HG03575 (cell line): ENCODE results near the gene ANKFY1.

Experiments
- ATAC-seq: cut with Tn5 transposase; IDR thresholded peaks from one replicate; pipeline ENCODE4 v1.9.1; 2021; ENCODE audit not compliant: unreplicated experiment, insufficient number of reproducible peaks, low FRiP score; ENCODE audit errors: extremely low read depth

The ANKFY1 gene

DNA sequence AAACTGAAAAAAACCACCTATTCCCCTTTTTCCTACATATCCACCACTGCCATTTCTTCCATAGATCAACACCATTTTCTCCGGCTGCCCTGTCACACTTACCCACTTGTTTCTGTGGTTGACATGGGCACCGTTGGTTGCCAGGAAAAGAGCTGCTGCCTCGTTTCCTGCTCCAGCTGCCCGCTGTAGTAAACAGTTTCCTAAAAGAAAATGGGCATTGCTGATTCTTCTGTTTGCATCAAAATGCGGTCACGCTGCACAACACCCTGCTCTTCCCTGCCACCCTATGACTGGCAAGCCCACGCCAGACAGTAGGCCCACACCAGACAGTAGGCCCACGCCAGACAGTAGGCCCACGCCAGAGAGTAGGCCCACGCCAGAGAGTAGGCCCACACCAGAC lies 74.5 kb downstream of the ANKFY1 start:
- no peak for ATAC-seq

DNA sequence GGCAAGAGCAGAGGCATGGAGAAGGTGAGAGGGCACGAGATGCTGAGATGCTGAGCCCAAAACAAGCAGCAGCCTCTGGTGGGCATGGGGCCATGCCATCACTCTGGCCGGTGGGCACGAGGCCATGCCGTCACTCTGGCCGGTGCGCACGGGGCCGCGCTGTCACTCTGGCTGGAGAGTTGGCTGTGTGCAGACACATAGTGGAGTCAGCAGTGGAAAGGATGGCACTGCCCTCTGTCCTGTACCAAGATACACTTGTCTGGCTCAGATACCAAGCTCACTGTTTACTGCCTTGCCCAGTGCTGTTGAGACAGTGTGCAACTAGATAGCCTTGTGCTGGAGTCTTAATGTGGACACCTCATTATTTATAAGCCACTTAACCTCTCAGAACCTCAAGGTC lies 75.7 kb downstream of the ANKFY1 start:
- ATAC-seq, result no peak

DNA sequence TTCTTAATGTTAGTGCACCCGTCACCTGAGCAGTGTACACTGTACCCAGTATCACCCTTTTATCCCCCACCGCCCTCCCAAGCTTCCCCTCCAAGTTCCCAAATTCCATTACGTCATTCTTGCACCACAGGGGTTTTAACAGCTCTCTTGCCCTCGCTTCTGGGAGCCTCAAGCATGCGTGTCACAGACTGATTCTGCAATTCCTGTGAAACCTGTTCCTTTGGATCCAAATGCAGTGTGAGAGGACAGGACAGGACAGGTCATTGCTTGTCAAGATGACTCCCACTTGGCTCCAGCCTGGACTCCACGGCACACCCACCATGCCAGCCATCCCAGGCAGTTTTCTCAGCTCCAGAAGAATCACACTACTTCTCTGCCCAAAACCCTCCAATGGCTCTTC lies 76.7 kb downstream of the ANKFY1 start:
- ATAC-seq, result no peak

DNA sequence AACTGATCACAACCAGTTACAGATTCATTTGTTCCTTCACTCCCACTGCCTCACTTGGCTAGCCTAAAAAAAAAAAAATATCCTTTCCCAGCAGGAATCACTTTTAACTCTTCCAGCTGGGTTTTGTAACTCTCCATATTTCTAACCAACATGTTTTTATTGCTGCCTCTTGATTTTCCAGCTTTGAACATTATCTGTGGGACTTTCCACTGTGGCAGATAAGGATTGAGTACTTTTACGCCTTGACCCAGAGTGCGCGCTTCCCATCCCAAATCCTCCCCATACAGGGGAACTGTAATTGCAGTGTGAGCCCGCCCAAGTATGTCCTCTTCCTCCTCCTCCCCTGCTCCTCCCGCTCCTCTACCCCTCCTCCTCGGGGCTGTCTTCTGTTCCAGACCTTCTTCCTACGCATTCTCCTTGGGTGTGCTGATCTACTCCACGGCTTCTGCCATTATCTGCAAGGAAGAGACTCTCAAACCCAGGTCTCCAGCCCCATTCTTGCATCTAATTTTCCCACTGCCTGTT lies 77.4 kb downstream of the ANKFY1 start:
- ATAC-seq, result no peak

DNA sequence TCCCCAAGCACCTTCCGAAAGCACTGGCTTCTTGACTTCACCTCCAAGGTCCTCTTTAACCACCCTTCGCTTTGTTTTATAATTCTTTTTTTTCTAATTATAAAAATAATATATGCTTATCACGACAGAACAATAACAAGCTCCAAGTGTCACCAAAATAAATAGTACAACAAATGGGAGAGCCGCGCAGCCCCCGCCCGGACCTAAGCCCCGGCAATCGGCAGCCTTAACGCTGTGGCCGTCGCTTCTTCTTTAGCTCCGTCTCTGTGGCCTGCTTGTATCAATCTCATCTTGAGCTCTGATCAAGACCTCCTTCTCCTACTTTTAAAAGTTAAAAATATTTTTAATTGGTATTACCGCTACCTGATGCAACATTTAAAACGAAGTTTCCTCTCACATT lies 78.1 kb downstream of the ANKFY1 start:
- no peak for ATAC-seq

DNA sequence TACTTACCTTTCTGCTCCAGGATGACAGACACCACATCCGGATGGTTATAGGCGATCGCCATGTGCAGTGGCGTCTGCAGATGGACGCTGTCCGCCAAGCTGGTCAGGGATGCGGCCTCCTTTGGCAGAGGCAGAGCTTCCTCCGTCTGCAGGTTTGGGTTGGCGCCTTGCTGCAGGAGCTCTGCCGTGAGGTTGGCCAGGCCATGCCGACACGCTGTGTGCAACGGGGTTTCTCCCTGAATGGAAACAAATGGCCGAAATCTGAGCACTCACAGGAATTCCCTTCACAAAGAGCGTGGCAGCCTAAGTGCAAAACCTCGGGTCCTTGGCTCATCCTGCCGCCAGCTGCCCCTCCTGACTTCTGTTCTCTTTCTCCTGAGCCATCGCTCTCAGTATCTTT lies 79.0 kb downstream of the ANKFY1 start:
- ATAC-seq, result no peak

DNA sequence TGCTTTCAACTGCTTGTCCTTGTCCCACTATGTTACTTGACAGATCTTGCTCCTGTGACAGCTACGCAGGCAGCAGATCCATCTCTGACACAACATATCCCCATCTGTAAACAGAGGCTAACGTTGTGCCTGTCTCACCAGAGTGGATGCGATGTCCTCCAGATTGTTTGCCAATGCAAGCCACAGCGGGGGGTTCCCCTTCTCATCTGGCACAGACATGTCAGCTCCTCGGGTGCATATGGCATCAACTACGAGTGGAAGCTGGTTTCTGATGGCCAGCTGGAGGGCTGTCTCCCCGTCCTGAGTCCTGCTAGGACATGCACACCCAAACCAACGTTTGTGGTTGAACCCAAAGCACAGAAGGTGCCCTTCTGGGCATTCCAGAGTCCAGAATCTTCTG lies 81.7 kb downstream of the ANKFY1 start:
- no peak for ATAC-seq

DNA sequence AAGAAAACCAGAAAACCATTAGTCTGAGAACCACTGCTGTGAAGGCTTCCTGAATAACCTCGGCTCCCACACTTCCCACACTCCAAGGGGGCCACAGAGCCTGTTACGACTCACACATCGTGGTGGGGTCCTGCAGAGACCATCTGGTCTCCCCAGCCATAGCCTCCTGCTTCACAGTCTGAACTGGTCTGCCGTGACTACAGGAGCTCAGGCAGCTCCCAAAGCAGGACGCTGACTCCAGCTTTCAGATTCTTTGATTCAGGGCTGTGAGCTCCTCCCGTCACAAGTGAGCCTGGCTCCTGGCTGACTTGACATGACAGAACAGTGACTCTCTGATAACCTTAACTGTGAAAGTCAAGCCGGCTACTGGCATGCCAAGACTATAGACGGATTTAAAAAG lies 83.0 kb downstream of the ANKFY1 start:
- no peak for ATAC-seq

DNA sequence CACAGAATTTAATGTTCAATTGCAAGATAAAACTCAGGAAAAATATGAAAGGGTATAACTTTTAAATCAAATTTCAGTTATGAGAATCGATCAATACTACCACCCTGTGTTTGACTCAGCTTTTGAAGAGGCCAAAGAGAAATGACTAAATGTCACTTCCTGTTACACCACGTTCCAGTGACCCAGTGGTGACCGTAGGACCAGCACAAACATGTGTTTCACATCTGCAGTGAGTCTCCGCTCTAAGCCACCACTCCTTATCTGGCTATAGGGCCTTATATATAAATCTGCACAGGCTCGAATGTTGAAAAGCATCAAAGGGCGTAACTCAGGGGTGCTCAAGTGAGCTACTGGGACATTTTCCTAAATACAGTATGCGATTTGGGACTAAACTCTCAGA lies 84.7 kb downstream of the ANKFY1 start:
- ATAC-seq, result no peak

DNA sequence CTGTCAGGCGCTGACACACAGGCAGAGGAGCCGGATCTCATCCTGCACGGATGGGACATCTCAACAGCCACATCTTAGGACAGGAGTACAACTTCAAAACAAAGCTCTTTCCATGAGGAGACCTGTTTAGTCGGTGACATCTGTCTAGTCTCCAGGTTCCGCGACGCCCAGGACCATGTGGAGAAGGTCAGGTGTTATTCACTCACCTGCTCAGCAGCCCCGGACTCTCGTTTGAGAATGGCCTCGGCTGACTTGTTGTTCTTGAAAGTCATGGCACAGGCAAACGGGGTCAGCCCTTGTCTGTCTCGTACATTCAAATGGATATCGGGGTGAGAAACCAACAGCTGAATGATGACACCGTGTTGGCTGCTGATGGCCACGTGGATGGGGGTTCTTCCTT lies 85.1 kb downstream of the ANKFY1 start:
- no peak for ATAC-seq

DNA sequence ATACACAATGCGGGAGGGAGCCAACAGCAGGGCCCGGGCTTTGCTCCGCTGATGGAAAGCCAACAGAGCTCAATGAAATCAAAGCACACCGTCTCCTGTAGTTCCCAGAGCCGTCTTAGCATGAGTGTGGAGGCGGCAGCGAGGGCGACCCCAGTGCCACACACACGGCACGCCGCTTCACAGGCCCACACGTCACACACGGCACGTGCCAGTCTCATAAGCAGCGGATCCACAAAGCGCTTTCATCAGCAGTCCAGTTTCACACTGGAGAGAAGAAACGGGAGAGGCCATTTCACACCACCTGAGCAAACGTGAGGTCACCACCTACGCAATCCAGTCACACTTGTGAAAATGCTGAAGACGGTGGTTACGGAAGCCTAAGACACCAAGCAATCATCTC lies 86.0 kb downstream of the ANKFY1 start:
- no peak for ATAC-seq

DNA sequence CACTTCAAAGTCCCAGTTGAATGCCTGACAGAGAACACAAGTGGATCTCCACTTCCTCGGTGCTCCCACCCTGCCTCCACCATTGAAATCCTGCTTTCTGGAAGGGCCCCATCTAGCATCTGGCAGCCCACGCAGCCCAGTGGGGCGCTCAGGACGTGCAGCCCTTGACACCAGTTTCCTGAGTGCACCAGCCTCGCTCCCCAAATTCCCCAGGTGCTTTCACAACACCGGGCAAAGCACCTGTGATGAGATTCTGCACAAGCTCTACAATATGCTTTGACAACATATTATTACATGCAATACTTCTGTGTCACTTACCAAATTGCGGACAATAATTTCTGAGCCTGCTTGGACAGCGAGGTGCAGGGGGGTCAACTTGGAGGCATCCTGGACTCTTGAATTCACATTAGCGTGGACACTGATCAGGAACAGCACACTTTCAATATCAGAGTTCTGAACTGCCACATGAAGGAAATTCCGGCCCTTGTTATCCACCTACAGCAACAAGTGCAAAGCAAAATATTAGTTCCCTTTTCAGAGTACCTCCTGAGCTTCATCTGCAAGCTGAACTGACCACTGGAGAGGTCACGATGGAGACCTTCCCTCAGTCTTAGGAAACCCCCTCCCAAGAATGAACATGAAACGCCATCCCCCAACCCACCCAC lies 86.8 kb downstream of the ANKFY1 start:
- no peak for ATAC-seq

DNA sequence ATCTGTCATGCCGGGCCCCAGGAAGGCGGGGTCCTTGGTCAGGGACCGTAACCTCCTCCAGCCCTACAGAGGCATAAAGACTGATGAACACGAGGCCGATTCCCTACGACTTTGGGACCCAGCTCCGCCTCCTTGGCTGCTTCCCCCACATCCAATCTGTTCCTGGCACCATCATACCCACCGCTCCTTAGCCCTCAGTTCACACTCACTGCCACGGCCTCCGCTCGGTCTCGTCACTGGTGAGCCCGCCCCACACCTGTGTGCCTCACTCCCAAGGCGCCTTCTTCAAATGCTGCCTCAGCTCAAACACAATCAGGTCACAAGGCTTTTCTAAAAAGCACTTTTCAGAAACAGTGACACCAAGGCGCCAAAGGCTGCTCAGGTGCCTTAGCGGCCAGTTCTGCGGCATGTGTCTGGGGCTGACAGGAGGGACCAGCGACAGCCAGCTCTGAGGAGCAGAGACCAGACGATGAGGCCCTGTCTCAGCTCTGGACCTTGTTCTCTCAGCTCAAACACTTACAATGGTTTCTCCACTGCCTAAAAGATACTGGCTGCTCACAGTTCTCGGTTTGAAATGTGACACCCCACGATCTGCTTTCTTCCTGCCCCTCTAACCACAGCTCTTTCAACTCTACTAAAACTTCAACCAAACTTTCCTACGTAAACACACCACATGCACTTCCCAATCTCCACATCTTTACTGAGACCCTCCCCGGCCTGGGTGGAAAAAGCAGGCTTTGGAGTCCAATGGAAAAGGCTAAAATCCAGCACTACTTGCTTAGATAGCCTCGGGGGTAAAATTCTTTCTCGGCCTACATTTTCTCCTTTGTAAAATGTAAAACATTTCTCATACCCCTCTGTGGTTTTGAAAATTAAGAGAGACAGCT lies 87.6 kb downstream of the ANKFY1 start:
- no peak for ATAC-seq

DNA sequence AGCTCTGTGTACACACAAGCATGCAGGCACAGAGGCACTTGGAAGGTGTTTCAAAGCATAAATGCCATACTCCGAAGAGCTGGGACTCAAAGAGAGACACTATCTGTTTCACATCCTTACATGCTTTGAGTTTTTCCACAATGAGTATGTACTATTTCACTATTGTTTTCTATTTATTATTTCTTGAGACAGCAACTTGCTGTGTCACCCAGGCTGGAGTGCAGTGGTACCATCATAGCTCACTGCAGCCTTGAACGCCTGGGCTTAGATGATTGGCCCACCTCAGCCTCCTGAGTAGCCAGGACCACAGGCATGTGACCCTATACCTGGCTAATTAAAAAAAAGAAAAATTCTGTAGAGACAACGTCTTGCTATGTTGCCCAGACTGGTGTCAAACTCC lies 89.2 kb downstream of the ANKFY1 start:
- ATAC-seq, result no peak

DNA sequence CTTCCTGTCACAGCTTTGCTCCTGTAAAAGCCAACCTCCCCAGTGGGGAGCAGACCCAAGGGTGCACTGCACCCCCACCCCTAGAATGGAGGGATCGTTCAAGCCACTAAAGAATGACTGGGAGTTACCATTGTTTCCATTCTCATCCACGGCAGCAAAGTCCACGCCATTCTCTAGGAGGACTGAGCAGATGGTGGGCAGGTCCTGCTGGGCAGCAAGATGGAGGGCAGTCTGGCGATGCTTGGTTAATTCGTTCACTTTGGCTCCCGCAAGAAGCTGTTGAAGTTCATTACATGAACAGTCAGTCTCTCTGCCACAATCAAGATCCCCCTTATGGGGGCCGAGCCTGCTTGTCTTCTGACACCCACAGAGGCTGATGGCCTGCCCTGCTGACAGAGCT lies 90.0 kb downstream of the ANKFY1 start:
- no peak for ATAC-seq

DNA sequence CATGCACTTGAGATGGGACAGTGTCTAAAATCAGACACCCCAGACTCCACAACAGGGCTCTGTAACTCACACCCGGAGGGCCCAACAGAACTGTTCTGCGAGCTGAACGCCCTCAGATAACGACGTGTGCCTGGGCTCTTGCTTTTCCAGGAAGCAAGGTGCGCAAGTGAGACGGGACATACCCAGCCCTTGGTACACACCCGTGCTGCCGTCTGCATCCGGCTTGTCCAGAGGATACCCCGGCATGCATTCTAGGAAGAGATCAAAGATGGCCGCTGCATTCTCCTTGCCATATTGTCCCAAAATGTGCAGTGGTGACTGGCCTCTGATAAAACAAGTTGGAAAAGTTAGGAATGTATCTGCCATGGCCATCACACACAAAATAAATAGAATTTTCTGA lies 91.4 kb downstream of the ANKFY1 start:
- ATAC-seq, result no peak

DNA sequence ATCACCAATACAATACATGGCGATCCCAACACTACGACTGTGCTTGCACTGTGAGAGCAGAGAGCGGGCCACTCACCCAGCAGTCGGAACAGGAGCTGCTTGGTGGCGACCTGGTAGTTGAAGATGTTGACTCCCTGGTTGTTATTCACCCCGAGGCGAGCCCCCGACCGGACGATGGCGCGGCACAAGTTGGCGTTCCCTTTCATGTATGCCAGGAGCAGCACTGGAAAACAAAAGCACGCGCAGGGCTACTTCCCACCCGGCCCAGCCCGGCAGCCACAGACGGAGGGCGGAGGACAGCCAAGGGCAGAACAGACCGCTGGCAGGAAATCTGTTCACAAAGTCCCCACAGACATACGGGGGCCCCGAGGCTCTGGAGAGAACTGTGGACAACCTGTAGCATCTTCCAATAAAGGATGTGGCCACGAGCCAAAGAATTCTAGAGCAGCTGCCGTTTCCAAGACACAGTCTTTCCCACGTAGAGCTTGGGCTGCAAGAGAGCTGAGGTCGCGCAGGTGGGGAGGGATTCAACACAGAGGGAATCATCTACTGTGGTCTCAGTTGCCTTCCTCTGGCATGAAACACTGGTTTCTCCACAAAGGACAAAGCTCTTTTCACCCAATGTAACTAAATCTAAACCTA lies 93.0 kb downstream of the ANKFY1 start:
- ATAC-seq, result no peak

DNA sequence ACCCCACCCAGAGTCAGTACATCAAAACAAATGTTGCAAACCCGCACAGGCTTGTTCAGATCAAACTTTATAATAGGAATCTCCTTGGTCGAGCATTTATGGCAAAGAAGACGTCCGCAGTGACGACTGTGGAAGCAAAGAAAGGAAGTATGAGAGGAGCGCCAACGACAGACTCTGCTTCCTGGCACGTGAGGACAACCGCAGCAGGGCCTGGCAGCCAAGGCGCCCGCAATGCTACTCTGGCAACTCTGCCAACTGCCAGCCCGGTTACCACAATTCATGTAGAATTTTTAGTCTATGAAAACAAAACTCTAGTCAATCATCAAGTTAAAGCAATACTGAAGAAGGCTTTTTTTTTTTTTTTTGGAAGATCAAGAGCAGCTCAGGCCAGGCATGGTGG lies 96.0 kb downstream of the ANKFY1 start:
- ATAC-seq, result no peak

DNA sequence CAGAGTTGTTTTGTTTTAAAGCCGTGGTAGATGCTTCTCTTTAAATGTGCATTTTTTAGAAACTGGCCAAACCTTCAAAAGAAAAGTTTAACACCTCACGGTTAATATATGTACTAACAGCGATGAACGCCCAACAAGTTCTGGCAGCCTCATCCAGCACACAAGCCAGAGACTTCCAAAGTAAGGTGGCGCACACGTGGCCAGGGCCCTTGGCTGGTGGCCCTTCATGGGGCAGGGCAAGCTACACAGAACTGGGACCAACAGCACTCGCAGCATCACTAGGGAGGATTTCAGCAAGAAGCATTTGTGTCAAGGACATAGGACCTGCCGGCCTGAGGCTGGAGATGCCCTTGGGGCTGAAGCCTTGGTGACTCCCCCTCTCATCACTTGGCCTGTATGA lies 97.4 kb downstream of the ANKFY1 start:
- ATAC-seq, result no peak
